ENCODE results near the gene RAET1G. TPM values are rescaled to one million over a fixed set of nuclear protein-coding genes. Genes with fewer than 3 reads are reported as not detected.
A peak's percentile ranks its signal among the peaks of the same experiment; 100 is the strongest.

The RAET1G gene
- total and polyA plus RNA-seq, 2 experiments from 2014 or later, result 8.9 to 15.8 TPM

DNA sequence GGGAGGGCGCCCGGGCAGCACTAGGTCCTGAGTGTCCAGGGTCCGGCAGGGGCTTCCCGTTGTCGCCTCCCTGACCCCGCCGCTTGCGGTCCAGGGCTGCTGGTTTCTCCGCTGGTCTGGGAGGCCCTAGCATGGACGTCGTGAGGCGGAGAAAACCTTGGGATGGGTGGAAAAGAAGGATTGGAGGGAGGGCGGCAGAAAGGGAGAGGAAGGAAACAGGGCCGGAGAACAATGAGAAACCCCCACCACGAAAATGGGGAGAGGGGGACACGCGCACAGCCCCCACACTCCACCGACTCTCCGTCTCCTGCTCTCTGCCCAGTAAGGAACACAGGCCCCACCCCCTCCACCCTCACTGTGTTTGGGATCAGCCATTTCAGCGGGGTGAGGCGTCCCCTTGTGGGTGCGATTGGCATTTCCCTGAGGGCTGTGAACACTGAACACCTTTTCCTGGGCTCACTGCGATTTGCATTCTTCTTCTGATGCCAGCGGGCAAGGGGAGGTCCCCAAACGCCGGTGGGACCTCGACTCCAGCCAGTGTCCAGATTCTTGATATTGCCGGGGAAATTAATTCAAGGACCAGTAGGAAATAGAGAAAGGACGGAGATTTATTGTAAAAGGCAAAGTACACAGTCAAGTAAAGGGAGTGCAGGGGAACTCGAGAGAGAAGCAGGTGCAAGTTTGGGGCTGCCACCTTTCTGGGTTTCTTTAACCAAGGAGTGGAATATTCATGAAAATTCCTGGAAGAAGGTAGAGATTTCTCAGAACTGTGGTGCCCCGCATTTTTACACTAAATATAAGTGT, 3.3 kb upstream of the RAET1G start:
- H3K4me1 ChIP-seq (ENCODE audit: insufficient read depth), result no peaks in the 10 kb centered on the region

DNA sequence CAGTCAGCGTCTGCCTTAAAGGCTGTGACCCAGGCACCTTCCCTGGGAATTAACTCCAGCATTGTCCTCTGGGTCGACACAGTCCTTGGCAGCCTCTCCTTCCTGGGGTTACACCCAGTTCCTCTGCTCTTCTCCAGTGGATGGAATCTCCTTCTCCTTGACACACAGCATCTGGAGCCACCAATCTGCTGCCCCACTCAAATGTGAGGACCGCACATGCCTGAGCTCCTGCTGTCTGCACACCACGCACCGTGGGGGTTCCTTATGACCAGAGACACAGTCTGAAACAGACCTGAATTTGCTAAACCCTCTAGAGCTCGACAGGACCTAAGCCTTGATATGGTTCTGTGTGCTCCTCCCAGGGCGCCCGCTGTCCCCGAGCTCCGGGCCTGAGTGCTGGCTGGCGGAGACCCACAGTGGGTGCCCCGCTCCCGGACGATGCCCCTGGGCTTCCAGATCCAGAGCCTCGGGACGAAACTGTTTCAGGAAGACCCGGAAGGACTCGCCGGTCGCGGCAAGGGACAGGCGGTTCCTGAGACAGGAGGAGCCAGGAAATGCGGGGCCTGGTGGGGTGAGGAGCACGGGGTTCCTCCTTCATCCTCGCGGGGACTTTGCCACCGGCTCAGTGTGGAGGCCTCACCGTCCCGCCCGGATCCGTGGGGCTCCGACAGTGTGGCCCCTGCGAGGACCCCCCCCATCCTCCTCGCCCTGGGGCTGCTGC, 2.5 kb upstream of the RAET1G start:
- 5 to 6% methylated on average over 27 to 34 of the region's 34 CpGs for WGBS, 2 experiments (ENCODE audit: low coverage in 1 of 2, low lambda C conversion rate in 2 of 2, missing lambda C conversion rate in 2 of 2)
- Histone ChIP-seq H3K27ac (no peak overlapping the region), H2AFZ (peak overlapping the region; percentile 78), H3K79me2 (ENCODE audit: insufficient read depth) (no peaks in the 10 kb centered on the region), H3K36me3 (ENCODE audit: low read depth) (no peaks in the 10 kb centered on the region), H3K9ac (peak overlapping the region; percentile 75), H3K4me1 (ENCODE audit: insufficient read depth) (no peaks in the 10 kb centered on the region), H3K9me3 (ENCODE audit: low read depth) (no peaks in the 10 kb centered on the region), H3K27me3 (replicated peaks; ENCODE audit: insufficient read depth) (peaks cover 7% of the 10 kb centered on the region; the same call in 1 of the 2 replicates), H3F3A (ENCODE audit: insufficient read depth) (no peaks in the 10 kb centered on the region), H4K20me1 (ENCODE audit: insufficient read depth) (no peaks in the 10 kb centered on the region), H3K4me3 (peak overlapping the region; percentile 69), H3K4me2 (ENCODE audit: unreplicated experiment) (peak overlapping the region; percentile 64), H3K9me2 (ENCODE audit: insufficient read depth) (no peaks in the 10 kb centered on the region)
- peak; percentile 66 for DNase-seq
- TF ChIP-seq EZH2phosphoT487 (IDR thresholded peaks at IDR 0.05; ENCODE audit: insufficient read depth, low read depth) (no peak), EZH2 (IDR thresholded peaks at IDR 0.05; ENCODE audit: insufficient read depth, poor library complexity, severe bottlenecking) (no peak)
- in situ Hi-C loops (cut with MboI), result no loop called here

More for the DNA sequence above, 3.3 kb upstream of the RAET1G start:
- peak overlapping the region; percentile 69 for H3K4me3 ChIP-seq
- H3K27me3 ChIP-seq (replicated peaks; ENCODE audit: insufficient read depth), result peaks cover 9% of the 10 kb centered on the region; the same call in 1 of the 2 replicates
- no peak overlapping the region for H3K27ac ChIP-seq
- no peaks in the 10 kb centered on the region for H4K20me1 ChIP-seq (ENCODE audit: insufficient read depth)
- no peaks in the 10 kb centered on the region for H3K36me3 ChIP-seq (ENCODE audit: low read depth)
- 0 to 1% methylated on average over 25 to 31 of the region's 31 CpGs for WGBS, 2 experiments (ENCODE audit: low coverage in 1 of 2, low lambda C conversion rate in 2 of 2, missing lambda C conversion rate in 2 of 2)
- H3F3A ChIP-seq (ENCODE audit: insufficient read depth), result no peaks in the 10 kb centered on the region
- H3K9ac ChIP-seq, result peak overlapping the region; percentile 75
- H3K79me2 ChIP-seq (ENCODE audit: insufficient read depth), result no peaks in the 10 kb centered on the region
- peak overlapping the region; percentile 78 for H2AFZ ChIP-seq
- peak overlapping the region; percentile 64 for H3K4me2 ChIP-seq (ENCODE audit: unreplicated experiment)
- no peaks in the 10 kb centered on the region for H3K9me3 ChIP-seq (ENCODE audit: low read depth)
- peak; percentile 90 for DNase-seq
- in situ Hi-C loops (cut with MboI), result no loop called here
- H3K9me2 ChIP-seq (ENCODE audit: insufficient read depth), result no peaks in the 10 kb centered on the region
- TF ChIP-seq EZH2 (IDR thresholded peaks at IDR 0.05; ENCODE audit: insufficient read depth, poor library complexity, severe bottlenecking) (no peak), EZH2phosphoT487 (IDR thresholded peaks at IDR 0.05; ENCODE audit: insufficient read depth, low read depth) (no peak)

DNA sequence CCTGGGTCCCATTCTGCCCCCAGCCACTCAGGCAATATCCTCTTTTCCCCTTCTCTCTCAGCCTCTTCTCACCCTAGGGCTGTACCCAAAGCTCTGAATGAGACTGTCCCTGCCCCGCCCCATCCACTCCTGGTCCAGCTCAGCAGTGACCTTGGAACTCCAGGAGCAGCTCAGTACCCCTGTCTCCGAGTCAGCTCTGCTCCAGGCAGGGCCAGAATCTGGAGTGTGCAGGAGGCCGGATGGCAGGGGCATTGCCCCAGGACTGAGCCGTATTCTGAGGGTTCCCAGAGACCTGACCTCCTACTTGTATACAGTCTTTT, 2.0 kb upstream of the RAET1G start:
- H3K4me1 ChIP-seq (ENCODE audit: insufficient read depth), result no peaks in the 10 kb centered on the region
- no peak overlapping the region for H3K9ac ChIP-seq
- no peaks in the 10 kb centered on the region for H3K9me2 ChIP-seq (ENCODE audit: insufficient read depth)
- no peaks in the 10 kb centered on the region for H3K36me3 ChIP-seq (ENCODE audit: low read depth)
- in situ Hi-C loops (cut with MboI), result loop anchor here (5.0 kb wide), 1 partner anchor 93 kb away; no protein-coding TSS in a partner anchor
- H3K9me3 ChIP-seq (ENCODE audit: low read depth), result no peaks in the 10 kb centered on the region
- WGBS, 2 experiments (ENCODE audit: low coverage in 1 of 2, low lambda C conversion rate in 2 of 2, missing lambda C conversion rate in 2 of 2), result 77 to 87% methylated on average over 4 of the region's 4 CpGs
- no peak overlapping the region for H3K4me2 ChIP-seq (ENCODE audit: unreplicated experiment)
- no peaks in the 10 kb centered on the region for H3K79me2 ChIP-seq (ENCODE audit: insufficient read depth)
- no peaks in the 10 kb centered on the region for H3F3A ChIP-seq (ENCODE audit: insufficient read depth)
- H2AFZ ChIP-seq, result peak overlapping the region; percentile 78
- no peak overlapping the region for H3K4me3 ChIP-seq
- TF ChIP-seq EZH2phosphoT487 (IDR thresholded peaks at IDR 0.05; ENCODE audit: insufficient read depth, low read depth) (no peak), EZH2 (IDR thresholded peaks at IDR 0.05; ENCODE audit: insufficient read depth, poor library complexity, severe bottlenecking) (no peak)
- no peak for DNase-seq
- H3K27ac ChIP-seq, result no peak overlapping the region
- H3K27me3 ChIP-seq (replicated peaks; ENCODE audit: insufficient read depth), result peaks cover 5% of the 10 kb centered on the region; the same call in 1 of the 2 replicates
- H4K20me1 ChIP-seq (ENCODE audit: insufficient read depth), result no peaks in the 10 kb centered on the region

DNA sequence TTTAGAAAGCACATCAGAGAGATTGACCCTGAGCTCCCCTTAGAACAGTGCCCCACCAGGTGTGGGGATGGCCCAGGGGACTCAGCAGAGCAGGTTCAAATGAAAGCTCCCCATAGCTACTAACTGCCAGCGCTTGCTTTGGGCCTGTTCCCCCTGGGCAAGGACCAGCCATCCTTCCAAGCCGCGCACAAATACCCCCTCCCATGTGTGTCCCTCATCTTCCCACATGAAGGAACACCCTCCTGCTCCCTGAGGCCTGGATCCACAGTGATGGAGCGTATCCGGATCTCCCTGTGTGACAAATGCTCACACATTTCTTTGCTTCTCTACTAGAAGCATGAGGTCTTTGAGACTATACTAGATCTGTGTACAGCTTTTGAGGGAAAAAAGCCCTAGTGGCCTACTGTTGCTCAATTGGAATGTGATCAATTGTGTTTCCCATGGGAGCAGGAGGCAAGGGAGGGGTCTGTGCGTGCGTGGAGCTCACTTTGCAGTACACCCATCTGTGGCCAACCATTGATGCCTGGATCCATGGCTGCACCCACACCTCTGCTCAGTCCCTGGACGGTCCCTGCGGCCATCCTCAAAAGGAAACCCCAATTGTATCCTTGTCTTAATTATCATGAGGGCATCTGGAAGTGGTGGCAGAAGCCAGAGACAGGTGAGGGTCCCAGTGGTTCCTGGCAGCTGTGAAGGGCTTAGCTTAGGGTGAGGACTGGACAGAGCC, 1.4 kb upstream of the RAET1G start:
- H2AFZ ChIP-seq, result no peak overlapping the region
- no peaks in the 10 kb centered on the region for H3K36me3 ChIP-seq (ENCODE audit: low read depth)
- no peak overlapping the region for H3K27ac ChIP-seq
- no peak for DNase-seq
- H3K27me3 ChIP-seq (replicated peaks; ENCODE audit: insufficient read depth), result peaks cover 5% of the 10 kb centered on the region; the same call in 1 of the 2 replicates
- H4K20me1 ChIP-seq (ENCODE audit: insufficient read depth), result no peaks in the 10 kb centered on the region
- no peaks in the 10 kb centered on the region for H3K79me2 ChIP-seq (ENCODE audit: insufficient read depth)
- H3K9me2 ChIP-seq (ENCODE audit: insufficient read depth), result no peaks in the 10 kb centered on the region
- no peak overlapping the region for H3K9ac ChIP-seq
- H3K4me3 ChIP-seq, result no peak overlapping the region
- H3K4me1 ChIP-seq (ENCODE audit: insufficient read depth), result no peaks in the 10 kb centered on the region
- no peak overlapping the region for H3K4me2 ChIP-seq (ENCODE audit: unreplicated experiment)
- 81 to 82% methylated on average over 9 of the region's 9 CpGs for WGBS, 2 experiments (ENCODE audit: low coverage in 1 of 2, low lambda C conversion rate in 2 of 2, missing lambda C conversion rate in 2 of 2)
- H3F3A ChIP-seq (ENCODE audit: insufficient read depth), result no peaks in the 10 kb centered on the region
- no peaks in the 10 kb centered on the region for H3K9me3 ChIP-seq (ENCODE audit: low read depth)
- TF ChIP-seq EZH2phosphoT487 (IDR thresholded peaks at IDR 0.05; ENCODE audit: insufficient read depth, low read depth) (no peak), EZH2 (IDR thresholded peaks at IDR 0.05; ENCODE audit: insufficient read depth, poor library complexity, severe bottlenecking) (no peak)
- in situ Hi-C loops (cut with MboI), result loop anchor here (5.0 kb wide), 1 partner anchor 92 kb away; no protein-coding TSS in a partner anchor
